ENCODE results near the gene RABL2A.
A peak's percentile ranks its signal among the peaks of the same experiment; 100 is the strongest.
"Not testable (repeated sequence)": the region's sequence is repeated elsewhere in the genome, so short reads cannot be mapped to it uniquely, and the experiment has no call there.

RABL2A gene

DNA sequence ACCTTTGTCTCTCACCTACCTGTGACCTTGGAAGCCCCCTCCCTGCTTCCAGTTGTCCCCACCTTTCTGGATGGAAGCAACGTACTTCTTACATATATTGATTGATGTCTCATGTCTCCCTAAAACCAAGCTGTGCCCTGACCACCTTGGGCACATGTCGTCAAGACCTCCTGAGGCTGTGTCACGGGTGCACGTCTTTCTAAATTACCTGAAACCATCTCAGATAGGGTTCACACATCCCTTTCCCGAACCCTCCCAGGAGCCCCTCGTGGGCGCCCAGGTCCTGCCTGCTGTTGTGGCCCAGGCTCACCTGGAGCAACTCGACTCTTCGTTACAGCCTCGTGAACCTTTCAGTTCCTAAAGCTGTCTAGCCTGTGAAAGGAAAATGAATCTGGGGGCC is 1.2 kb upstream of the RABL2A start:
- not testable (repeated sequence) for H3K4me2 ChIP-seq (ENCODE audit: low read length); H3K4me3 ChIP-seq (ENCODE audit: low read length); DNase-seq; H3K18ac ChIP-seq (ENCODE audit: low read length); H3K79me2 ChIP-seq (ENCODE audit: control insufficient read depth, insufficient read depth, low read length); H4K8ac ChIP-seq (ENCODE audit: low read depth, low read length); H2BK120ac ChIP-seq (ENCODE audit: low read depth, low read length); H3K4ac ChIP-seq (ENCODE audit: low read depth, low read length); H4K5ac ChIP-seq (ENCODE audit: low read length); H3K79me1 ChIP-seq (ENCODE audit: low read length); H3K27ac ChIP-seq (ENCODE audit: low read depth, low read length); H3K23ac ChIP-seq (ENCODE audit: low read length); H2BK5ac ChIP-seq (ENCODE audit: low read length); H3K4me1 ChIP-seq (ENCODE audit: control insufficient read depth, low read depth, low read length); H2BK15ac ChIP-seq (replicated peaks; ENCODE audit: low read depth); H3K36me3 ChIP-seq (ENCODE audit: control insufficient read depth, insufficient read depth, low read length); H3K27me3 ChIP-seq (ENCODE audit: insufficient read depth, low read length, poor library complexity); H3K9ac ChIP-seq (ENCODE audit: low read length); H2AK5ac ChIP-seq (ENCODE audit: low read length)
- H3K56ac ChIP-seq (ENCODE audit: low read length): peak overlapping the region; percentile 67
- WGBS (ENCODE audit: extremely low coverage, insufficient coverage, low lambda C conversion rate): no CpG with 5 or more reads among the region's 10 CpGs

DNA sequence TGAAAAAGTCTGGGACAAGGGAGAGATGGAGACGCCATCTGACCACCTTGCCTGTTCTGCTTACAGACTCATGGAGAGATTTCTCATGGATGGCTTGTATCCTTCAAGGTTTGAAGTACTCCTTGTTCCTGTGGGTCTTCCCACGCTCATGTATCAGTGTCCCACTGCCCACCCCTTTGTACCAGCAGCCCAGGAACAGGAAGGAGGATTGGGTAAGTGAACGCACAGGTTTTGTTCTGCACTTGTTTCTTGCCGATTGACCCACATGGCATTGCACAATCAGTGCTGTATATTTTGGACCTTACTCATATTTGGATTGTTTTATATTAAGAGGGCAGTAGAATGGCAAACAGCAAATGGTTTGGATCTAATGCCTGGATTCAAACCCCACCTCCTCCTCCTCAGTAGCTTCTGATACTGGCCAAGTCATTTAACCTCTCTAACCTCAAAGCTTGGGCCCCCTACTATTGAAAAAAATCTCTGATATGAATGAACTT is 5.8 kb downstream of the RABL2A start:
- not testable (repeated sequence) for H3K27ac ChIP-seq (ENCODE audit: low read depth, low read length); H2BK15ac ChIP-seq (replicated peaks; ENCODE audit: low read depth); H3K4ac ChIP-seq (ENCODE audit: low read depth, low read length); DNase-seq; H4K8ac ChIP-seq (ENCODE audit: low read depth, low read length); H3K36me3 ChIP-seq (ENCODE audit: control insufficient read depth, insufficient read depth, low read length); H3K79me1 ChIP-seq (ENCODE audit: low read length); H3K4me1 ChIP-seq (ENCODE audit: control insufficient read depth, low read depth, low read length); H3K23ac ChIP-seq (ENCODE audit: low read length); H2BK120ac ChIP-seq (ENCODE audit: low read depth, low read length); H3K4me3 ChIP-seq (ENCODE audit: low read length); H4K5ac ChIP-seq (ENCODE audit: low read length); H3K79me2 ChIP-seq (ENCODE audit: control insufficient read depth, insufficient read depth, low read length); H3K18ac ChIP-seq (ENCODE audit: low read length); H3K4me2 ChIP-seq (ENCODE audit: low read length); H3K56ac ChIP-seq (ENCODE audit: low read length); H3K27me3 ChIP-seq (ENCODE audit: insufficient read depth, low read length, poor library complexity); H2BK5ac ChIP-seq (ENCODE audit: low read length); H2AK5ac ChIP-seq (ENCODE audit: low read length); H3K9ac ChIP-seq (ENCODE audit: low read length)
- no CpG with 5 or more reads among the region's 4 CpGs for WGBS (ENCODE audit: extremely low coverage, insufficient coverage, low lambda C conversion rate)

DNA sequence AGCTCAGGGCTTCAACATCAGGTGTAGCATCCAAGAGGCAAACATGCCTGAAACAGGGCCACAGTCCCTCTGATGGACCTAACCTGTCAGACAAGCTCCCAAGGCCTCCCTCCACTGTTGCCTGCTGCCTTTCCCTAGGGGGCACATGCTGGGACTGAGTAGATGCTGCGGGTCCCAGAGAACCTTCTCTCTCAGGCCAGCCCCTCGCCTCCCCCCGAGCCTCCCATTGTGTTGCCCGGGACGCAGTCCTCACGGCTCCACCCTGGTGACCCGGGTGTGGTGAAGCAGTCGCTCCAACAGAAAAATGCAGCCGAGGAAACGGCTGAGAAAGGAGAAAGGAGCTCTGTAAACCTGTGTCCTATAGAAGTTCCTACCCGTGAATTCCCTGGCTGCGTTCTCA is 8.3 kb downstream of the RABL2A start:
- WGBS (ENCODE audit: extremely low coverage, insufficient coverage, low lambda C conversion rate): no CpG with 5 or more reads among the region's 12 CpGs
- not testable (repeated sequence) for H2BK120ac ChIP-seq (ENCODE audit: low read depth, low read length); H3K56ac ChIP-seq (ENCODE audit: low read length)

DNA sequence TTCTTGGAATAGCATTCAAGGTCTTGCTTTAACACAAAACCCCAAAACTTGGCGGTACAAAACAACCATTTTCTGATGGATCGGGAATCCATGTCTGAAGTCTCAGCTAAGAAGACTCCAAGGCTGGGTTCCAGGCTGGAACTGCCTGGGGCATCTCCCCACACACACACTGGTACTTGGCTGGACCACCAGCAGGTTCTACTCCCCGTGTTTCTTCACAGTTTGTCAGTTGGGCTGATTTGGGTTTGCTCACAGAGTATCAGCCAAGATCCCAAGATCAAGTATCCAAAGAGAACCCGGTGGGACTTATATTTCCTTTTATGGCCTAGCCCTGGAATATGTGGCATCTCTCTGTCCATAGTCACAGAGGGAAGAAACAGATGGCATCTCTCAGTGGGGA is 9.2 kb downstream of the RABL2A start:
- H3K79me2 ChIP-seq (ENCODE audit: control insufficient read depth, insufficient read depth, low read length): not testable (repeated sequence)
- WGBS (ENCODE audit: extremely low coverage, insufficient coverage, low lambda C conversion rate): no CpG with 5 or more reads among the region's 4 CpGs

More for the DNA sequence above, 8.3 kb downstream of the RABL2A start:
- H3K4ac ChIP-seq (ENCODE audit: low read depth, low read length); H2BK5ac ChIP-seq (ENCODE audit: low read length); H3K23ac ChIP-seq (ENCODE audit: low read length); H3K79me2 ChIP-seq (ENCODE audit: control insufficient read depth, insufficient read depth, low read length); H3K27me3 ChIP-seq (ENCODE audit: insufficient read depth, low read length, poor library complexity); H4K8ac ChIP-seq (ENCODE audit: low read depth, low read length); H3K9ac ChIP-seq (ENCODE audit: low read length); DNase-seq; H3K18ac ChIP-seq (ENCODE audit: low read length); H4K5ac ChIP-seq (ENCODE audit: low read length); H2BK15ac ChIP-seq (replicated peaks; ENCODE audit: low read depth); H3K4me2 ChIP-seq (ENCODE audit: low read length); H3K36me3 ChIP-seq (ENCODE audit: control insufficient read depth, insufficient read depth, low read length); H3K4me3 ChIP-seq (ENCODE audit: low read length); H2AK5ac ChIP-seq (ENCODE audit: low read length); H3K79me1 ChIP-seq (ENCODE audit: low read length); H3K4me1 ChIP-seq (ENCODE audit: control insufficient read depth, low read depth, low read length); H3K27ac ChIP-seq (ENCODE audit: low read depth, low read length): not testable (repeated sequence)

DNA sequence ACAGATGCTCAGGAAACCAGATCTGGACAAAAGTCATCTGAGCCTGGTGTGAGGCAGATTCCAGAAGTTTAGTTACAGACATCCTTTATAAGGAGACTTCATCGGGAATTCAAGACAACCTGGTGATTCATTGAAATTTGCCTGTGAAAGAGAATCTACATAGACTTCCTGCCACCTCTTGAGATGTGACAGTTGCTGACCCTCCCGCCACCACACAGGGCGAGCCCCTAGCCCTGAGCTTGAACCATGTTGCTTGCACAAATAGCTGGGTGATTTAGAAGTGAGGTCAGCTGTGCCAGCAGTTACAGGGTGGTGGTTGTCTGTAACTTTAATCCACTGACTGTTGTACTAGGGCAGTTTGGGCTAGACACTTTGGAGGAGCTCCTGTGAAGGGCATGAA is 11.0 kb downstream of the RABL2A start:
- H4K8ac ChIP-seq (ENCODE audit: low read depth, low read length); H3K27ac ChIP-seq (ENCODE audit: low read depth, low read length); H3K4me2 ChIP-seq (ENCODE audit: low read length); H3K23ac ChIP-seq (ENCODE audit: low read length); H2AK5ac ChIP-seq (ENCODE audit: low read length); H2BK5ac ChIP-seq (ENCODE audit: low read length); H4K5ac ChIP-seq (ENCODE audit: low read length); H3K56ac ChIP-seq (ENCODE audit: low read length); H3K4me3 ChIP-seq (ENCODE audit: low read length); DNase-seq; H3K36me3 ChIP-seq (ENCODE audit: control insufficient read depth, insufficient read depth, low read length); H2BK15ac ChIP-seq (replicated peaks; ENCODE audit: low read depth); H3K9ac ChIP-seq (ENCODE audit: low read length); H3K27me3 ChIP-seq (ENCODE audit: insufficient read depth, low read length, poor library complexity); H3K4me1 ChIP-seq (ENCODE audit: control insufficient read depth, low read depth, low read length); H2BK120ac ChIP-seq (ENCODE audit: low read depth, low read length); H3K18ac ChIP-seq (ENCODE audit: low read length); H3K79me1 ChIP-seq (ENCODE audit: low read length); H3K79me2 ChIP-seq (ENCODE audit: control insufficient read depth, insufficient read depth, low read length); H3K4ac ChIP-seq (ENCODE audit: low read depth, low read length): not testable (repeated sequence)
- no CpG with 5 or more reads among the region's 3 CpGs for WGBS (ENCODE audit: extremely low coverage, insufficient coverage, low lambda C conversion rate)

More for the DNA sequence above, 9.2 kb downstream of the RABL2A start:
- H4K5ac ChIP-seq (ENCODE audit: low read length); H2AK5ac ChIP-seq (ENCODE audit: low read length); H2BK5ac ChIP-seq (ENCODE audit: low read length); H3K9ac ChIP-seq (ENCODE audit: low read length); H3K27ac ChIP-seq (ENCODE audit: low read depth, low read length); H2BK120ac ChIP-seq (ENCODE audit: low read depth, low read length); H3K23ac ChIP-seq (ENCODE audit: low read length); H3K79me1 ChIP-seq (ENCODE audit: low read length); H3K27me3 ChIP-seq (ENCODE audit: insufficient read depth, low read length, poor library complexity); H3K56ac ChIP-seq (ENCODE audit: low read length); H3K36me3 ChIP-seq (ENCODE audit: control insufficient read depth, insufficient read depth, low read length); H3K18ac ChIP-seq (ENCODE audit: low read length); DNase-seq; H3K4me1 ChIP-seq (ENCODE audit: control insufficient read depth, low read depth, low read length); H2BK15ac ChIP-seq (replicated peaks; ENCODE audit: low read depth); H4K8ac ChIP-seq (ENCODE audit: low read depth, low read length); H3K4me2 ChIP-seq (ENCODE audit: low read length); H3K4ac ChIP-seq (ENCODE audit: low read depth, low read length); H3K4me3 ChIP-seq (ENCODE audit: low read length): not testable (repeated sequence)

DNA sequence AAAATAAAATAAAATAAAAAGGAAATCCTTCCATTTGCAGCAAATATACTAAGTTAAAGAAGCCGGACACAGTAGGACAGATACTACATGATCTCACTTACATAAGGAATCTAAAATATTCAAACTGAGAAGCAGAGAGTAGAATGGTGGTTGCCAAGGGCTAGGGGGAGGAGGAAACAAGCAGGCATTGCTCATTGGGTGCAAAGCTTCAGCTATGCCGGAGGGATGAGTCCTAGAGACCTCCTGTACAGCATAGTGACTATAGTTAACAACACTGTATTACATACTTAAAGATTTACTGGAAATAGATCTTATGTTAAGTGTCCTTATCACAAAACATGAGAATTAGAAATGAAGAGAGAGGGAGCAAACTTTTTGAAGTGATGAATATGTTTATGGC is 19.2 kb downstream of the RABL2A start:
- not testable (repeated sequence) for H3K27me3 ChIP-seq (ENCODE audit: insufficient read depth, low read length, poor library complexity); H3K4me2 ChIP-seq (ENCODE audit: low read length); H3K4ac ChIP-seq (ENCODE audit: low read depth, low read length); H2BK15ac ChIP-seq (replicated peaks; ENCODE audit: low read depth); H3K56ac ChIP-seq (ENCODE audit: low read length); H3K79me2 ChIP-seq (ENCODE audit: control insufficient read depth, insufficient read depth, low read length); H3K27ac ChIP-seq (ENCODE audit: low read depth, low read length); H2BK5ac ChIP-seq (ENCODE audit: low read length); H4K5ac ChIP-seq (ENCODE audit: low read length); H2BK120ac ChIP-seq (ENCODE audit: low read depth, low read length); DNase-seq; H3K9ac ChIP-seq (ENCODE audit: low read length); H3K4me1 ChIP-seq (ENCODE audit: control insufficient read depth, low read depth, low read length); H4K8ac ChIP-seq (ENCODE audit: low read depth, low read length); H3K4me3 ChIP-seq (ENCODE audit: low read length); H2AK5ac ChIP-seq (ENCODE audit: low read length); H3K79me1 ChIP-seq (ENCODE audit: low read length); H3K18ac ChIP-seq (ENCODE audit: low read length); H3K36me3 ChIP-seq (ENCODE audit: control insufficient read depth, insufficient read depth, low read length); H3K23ac ChIP-seq (ENCODE audit: low read length)
- no CpG with 5 or more reads among the region's 2 CpGs for WGBS (ENCODE audit: extremely low coverage, insufficient coverage, low lambda C conversion rate)

Data from mesendoderm (in vitro differentiated cells).